Stimulated activated CD8-positive, alpha-beta memory T cell treated with anti-CD3 and anti-CD28 coated beads, Interleukin-12 subunit alpha, Interleukin-12 subunit beta, amount 100 ng/mL, for 1 hour (primary cell): ENCODE results near the gene SNTN.

Experiments used
- DNase-seq: peaks from one replicate; pipeline ENCODE4 v3.0.0-alpha.2; 2020; ENCODE audit warnings: low read depth

SNTN gene

DNA sequence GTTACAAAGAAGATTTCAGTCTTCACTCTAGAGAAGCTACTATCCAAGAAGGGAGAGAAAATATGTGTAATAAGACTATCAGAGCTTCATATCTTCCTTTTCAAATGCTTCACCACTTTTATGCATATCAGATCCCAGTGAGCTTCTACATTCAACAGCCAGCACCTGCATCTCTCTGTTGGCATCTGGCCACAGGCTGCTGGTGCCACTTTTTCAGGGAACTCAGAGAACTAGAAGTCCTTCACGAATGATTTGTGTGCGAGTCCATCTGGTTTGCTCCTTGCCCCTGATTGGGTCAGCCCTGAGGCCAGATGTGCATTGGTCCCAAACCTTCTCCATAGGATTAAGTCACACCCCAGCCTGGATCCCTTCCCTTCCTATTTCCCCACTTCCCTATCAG is 22.1 kb downstream of the SNTN start:
- DNase-seq = no peak

DNA sequence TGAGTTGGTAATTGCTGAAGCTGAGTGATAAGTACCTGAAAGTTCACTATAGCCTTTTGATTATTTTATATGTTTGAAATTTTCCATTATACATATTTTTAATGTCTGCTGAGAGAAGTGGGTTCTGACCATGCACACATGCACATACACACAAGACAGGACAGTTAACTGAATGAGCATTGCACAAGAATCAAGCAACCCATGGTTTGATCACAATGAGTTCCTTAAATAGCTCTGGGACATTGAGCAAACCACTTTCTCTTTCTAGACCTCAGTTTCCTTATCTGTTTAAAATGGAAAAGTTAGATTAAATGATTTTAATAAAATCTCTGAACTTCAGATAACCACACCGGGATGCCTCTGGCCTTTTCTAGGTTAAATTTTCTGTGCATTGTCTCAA is 26.7 kb downstream of the SNTN start:
- no peak for DNase-seq

DNA sequence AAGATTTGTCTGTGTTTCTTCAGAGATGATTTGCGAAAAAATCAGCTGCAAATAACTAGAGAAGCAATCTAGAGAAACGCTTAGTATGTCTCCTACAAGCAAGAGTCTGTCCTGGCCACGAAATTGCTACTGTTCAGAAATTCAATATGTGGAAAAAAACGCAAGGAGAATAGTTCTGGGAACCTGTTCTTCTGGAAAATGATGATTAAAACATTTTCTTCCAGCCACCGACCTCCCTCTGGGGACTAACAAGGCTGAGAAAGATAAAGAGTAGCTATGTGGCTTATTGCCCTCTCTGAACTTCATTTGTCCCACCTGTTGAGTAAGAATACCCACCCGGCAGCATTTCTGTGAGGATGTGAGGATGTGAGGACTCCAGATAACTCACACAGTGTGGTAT is 31.6 kb downstream of the SNTN start:
- DNase-seq = no peak

DNA sequence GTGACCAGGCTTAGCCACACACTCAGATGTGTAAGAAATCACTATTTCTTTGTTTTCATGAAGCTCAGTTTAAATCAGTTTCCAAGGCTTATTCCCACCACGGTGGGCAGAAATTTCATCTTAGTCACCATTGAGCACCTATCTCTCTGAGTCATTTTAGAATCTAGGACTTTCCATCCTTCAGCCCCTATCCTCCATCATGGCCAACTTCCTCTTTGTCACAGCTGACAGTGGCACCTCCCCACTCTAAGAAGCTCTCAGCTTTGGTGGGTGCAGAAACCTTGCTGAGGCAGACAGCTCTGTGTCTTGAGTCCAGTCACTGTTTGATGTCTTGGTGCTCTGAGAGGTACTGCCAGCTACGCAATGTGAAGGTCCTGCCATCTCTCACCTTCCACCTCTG is 32.9 kb downstream of the SNTN start:
- DNase-seq = no peak

DNA sequence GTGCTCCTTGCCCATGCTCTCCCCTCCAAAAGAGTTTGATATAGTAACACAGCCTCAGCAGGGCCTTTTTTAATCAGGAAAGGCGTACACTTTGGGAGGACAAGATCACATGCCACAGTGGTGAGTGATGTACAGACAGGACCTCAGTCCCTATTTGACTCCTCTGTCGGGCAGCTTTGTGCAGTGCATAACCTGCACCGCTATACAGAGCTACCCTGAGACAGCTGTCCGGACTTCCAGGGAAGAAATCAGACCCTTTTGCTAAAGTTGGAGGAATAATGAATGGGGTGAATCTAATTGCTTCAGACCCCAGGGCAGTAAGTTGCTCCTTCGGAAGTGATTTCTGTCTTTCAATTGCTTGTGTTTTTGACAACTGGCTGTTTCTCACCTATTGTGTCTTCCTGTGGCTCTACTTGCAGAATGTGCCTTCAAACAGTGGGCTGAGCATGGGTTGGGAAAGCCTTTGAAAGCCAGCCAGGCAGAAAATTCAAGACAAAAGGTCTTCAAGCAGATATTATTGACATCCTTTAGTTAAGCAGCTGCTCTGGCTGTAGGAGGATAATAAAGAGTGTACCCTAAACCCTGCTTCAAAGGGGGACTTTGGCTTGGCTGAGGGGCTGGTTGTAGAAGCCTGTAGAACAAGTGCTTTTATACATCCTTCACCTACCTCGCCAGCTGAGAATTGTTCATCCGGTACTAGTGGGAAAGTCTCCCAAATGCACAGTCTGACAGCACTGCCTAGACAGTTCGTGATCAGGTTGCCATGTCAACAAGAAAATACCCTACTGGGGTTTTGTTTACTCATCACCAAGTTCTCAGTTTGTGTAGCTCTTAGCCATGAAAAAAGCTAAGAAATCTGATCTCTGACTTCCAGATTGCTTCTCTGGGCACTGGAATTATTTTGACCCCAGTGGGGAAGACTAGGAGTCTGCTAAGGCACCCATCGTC is 35.1 kb downstream of the SNTN start:
- DNase-seq = no peak

DNA sequence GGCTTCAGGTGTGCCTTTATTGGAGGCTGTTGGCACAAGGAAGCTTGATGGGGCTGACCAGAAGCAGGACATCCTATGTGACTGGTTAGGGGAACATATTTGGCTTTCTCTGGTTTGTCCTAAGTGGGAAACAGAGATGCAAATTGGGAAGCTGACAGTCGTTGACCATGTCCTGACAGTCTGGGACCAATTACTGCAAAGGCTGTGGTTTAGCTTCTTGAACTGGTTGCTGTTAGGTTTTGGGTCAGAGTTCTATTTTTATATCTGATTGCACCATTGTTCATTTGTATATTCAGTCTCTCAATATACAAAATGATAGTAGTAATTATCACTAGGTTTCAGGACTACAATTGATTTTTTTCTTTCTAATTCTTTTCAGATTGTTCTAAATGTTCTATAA is 36.8 kb downstream of the SNTN start:
- DNase-seq = no peak

DNA sequence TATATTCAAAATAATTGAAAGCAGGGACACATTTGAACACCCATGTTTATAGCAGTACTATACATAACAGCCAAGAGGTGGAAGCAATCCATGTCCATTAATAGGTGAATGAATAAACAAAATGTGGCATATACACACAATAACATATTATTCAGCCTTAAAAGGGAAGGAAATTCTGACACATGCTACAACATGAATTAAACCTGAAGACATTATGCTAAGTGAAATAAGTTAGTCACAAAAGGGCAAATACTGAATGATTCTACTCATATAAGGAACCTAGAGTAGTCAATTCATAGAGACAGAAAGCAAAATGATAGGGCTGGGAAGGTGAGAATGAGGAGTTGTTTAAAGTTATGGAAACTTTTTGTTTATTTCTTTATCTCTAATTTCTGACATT is 40.9 kb downstream of the SNTN start:
- no peak for DNase-seq

DNA sequence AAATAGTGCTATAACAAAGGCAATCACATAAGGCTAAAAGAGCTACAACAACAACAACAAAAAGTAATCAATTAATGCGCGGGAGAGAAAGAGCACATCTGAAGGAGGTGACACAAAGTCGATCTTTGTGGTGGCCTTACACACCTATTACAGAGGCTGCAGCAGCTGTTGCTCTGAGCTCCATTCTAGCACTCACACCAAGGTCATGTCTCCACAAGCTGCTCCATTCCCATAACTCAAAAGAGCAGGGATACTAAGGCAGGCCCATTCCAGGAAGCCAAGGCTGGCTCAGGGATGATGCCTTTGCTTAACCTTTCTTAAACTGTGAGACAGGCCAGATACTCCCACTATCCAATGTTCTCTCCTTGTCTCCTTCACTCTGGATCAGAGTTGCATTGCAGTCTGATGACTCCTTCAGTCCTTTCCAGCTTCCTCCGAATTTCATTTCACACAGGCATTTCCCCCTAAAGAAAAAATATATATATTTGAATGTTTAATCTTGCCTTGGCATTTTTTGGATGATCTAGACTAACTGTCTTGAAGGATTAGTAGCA is 52.7 kb downstream of the SNTN start:
- DNase-seq = no peak

DNA sequence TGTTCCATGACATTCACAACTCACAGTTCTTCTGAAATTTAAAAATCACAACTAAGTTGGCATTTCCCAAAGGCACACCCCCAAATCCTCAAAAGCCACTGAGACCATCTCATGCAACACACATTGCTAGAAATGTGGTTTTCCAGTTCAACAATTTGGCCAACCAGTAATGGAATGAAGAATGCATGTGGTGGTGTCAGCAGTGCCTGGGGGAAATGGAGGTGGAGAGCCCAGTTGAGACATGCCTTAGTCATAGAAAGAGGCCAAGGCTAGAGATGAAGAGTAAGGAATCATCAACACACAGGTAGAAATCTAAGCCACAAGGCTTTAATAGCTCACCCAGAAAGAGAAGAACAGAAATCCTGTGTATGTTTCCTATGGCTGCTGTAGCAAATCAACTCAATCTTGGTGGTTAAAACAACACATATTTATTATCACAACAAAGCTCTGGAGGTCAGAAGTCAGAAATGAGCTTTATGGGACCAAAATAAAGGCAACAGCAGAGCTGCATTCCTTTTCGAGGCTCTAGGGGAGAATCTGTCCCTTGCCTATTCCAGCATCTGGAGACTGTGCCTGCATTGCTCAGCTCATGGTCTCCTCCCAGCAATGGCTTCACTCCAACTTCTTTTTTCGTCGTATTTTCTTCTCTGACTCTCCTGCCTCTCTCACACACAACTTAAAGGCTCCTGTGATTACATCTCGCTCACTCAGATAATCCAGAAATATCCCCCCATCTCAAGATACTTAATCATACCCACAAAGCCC is 54.0 kb downstream of the SNTN start:
- DNase-seq = no peak

DNA sequence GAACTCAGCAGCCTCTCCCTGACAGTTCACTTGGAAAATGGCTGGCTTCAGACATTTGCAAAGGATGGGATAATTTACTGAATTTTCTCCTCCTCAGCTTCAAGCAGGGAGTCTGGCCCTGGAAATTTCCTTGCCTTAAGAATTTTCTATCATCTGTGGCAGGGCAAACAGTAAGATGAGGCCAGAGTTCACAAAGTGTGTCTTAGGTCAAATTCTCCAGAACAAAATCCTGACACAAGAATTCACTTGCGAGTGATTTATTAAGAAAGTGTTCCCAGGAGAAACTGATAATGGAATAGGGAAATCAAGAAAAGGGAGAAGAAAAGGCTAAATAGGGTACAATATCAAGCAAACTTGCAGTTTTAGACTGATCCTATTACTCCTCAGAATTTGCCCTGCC is 55.3 kb downstream of the SNTN start:
- DNase-seq = no peak

DNA sequence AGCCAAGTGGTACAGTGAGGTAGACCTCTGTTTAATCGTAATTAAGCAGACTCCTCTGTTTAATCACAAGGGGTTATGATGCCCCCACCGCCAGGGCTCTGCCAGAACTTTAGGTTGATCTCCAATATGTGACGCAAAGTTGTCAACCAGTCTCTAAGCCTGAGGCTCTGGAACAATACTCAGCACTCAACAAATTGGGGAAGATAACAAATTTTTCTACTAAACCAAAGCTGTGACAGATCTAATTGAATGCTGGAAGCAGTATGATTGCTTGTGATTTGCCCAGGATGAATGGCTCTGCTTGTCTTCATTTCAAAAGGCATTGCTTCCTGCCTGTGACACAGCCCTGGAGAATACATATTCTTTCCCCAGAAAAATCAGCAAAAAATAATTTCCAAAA is 57.1 kb downstream of the SNTN start:
- DNase-seq = no peak
